ENCODE measurements around the gene CRTAC1.

Gene CRTAC1

GRCh38 chr10:97896756-97897358 is 133.6 kb downstream of the CRTAC1 start:
- TF ChIP-seq, protein P1, sequence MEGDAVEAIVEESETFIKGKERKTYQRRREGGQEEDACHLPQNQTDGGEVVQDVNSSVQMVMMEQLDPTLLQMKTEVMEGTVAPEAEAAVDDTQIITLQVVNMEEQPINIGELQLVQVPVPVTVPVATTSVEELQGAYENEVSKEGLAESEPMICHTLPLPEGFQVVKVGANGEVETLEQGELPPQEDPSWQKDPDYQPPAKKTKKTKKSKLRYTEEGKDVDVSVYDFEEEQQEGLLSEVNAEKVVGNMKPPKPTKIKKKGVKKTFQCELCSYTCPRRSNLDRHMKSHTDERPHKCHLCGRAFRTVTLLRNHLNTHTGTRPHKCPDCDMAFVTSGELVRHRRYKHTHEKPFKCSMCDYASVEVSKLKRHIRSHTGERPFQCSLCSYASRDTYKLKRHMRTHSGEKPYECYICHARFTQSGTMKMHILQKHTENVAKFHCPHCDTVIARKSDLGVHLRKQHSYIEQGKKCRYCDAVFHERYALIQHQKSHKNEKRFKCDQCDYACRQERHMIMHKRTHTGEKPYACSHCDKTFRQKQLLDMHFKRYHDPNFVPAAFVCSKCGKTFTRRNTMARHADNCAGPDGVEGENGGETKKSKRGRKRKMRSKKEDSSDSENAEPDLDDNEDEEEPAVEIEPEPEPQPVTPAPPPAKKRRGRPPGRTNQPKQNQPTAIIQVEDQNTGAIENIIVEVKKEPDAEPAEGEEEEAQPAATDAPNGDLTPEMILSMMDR (conservative IDR thresholded peaks at IDR 0.05) = no peak
- no peak overlapping the region for H3K27ac ChIP-seq

DNA sequence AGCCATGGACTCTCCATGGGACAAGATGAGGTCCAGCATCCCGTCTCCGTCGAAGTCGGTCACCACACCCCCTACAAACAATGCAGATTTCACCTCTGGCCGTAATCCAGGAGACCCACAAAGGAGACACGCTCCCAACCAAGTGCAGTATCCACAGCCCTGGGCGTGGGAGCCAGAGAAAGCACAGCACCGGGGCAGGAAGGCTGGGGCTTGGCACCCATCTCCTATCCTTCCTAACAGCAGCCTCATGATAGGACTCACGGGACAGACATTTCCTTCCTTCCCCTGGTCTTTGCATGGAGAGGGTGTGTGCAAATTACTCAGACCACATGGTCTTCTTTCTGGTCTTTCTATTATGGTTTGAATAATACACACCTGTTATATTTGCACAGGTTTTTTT is 134.5 kb downstream of the CRTAC1 start:
- TF ChIP-seq, protein P1 (conservative IDR thresholded peaks at IDR 0.05) = no peak

GRCh38 chr10:97895084-97895483 is 135.3 kb downstream of the CRTAC1 start:
- TF ChIP-seq, protein P1 (conservative IDR thresholded peaks at IDR 0.05) = no peak
- H3K27ac ChIP-seq = no peak overlapping the region

More for the DNA sequence above, 134.5 kb downstream of the CRTAC1 start:
- no peak overlapping the region for H3K27ac ChIP-seq

- TF ChIP-seq, protein P1 (conservative IDR thresholded peaks at IDR 0.05) = no peak
- H3K27ac ChIP-seq = no peak overlapping the region
Observed at GRCh38 chr10:97894092-97894491, 136.3 kb downstream of the CRTAC1 start.

DNA sequence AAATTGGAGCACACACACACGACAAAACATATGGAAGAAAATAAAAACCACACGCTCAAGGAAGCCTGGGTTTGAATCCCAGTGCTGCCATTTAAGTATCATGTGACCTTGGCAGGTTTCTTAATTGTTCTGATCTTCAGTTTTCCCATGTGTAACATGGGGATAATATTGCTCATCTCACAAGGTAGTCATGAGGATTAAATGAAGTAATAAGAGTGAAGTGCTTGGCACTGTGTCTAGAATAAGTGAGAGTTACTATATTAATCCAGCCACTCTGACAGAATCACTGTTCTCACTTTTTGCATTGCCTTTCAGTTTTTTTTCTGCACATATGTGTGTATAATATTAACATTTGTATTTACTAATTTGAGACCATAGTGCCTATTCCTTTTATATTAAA is 137.5 kb downstream of the CRTAC1 start:
- TF ChIP-seq, protein P1 (conservative IDR thresholded peaks at IDR 0.05) = no peak
- no peak overlapping the region for H3K27ac ChIP-seq

- H3K27ac ChIP-seq = no peak overlapping the region
- TF ChIP-seq, protein P1 (conservative IDR thresholded peaks at IDR 0.05) = no peak
Observed at GRCh38 chr10:97892506-97892905, 137.9 kb downstream of the CRTAC1 start.

GRCh38 chr10:97891497-97892167 is 138.8 kb downstream of the CRTAC1 start:
- no peak overlapping the region for H3K27ac ChIP-seq
- TF ChIP-seq, protein P1 (conservative IDR thresholded peaks at IDR 0.05) = no peak
